GOT3 (cell line): ENCODE data around the gene STPG2.

ENCODE experiments used
- DNase-seq: peaks from one replicate; lab custom pipeline; 2025; ENCODE audit warnings: mixed read lengths; lab: John Stamatoyannopoulos, UW

Gene STPG2

DNA sequence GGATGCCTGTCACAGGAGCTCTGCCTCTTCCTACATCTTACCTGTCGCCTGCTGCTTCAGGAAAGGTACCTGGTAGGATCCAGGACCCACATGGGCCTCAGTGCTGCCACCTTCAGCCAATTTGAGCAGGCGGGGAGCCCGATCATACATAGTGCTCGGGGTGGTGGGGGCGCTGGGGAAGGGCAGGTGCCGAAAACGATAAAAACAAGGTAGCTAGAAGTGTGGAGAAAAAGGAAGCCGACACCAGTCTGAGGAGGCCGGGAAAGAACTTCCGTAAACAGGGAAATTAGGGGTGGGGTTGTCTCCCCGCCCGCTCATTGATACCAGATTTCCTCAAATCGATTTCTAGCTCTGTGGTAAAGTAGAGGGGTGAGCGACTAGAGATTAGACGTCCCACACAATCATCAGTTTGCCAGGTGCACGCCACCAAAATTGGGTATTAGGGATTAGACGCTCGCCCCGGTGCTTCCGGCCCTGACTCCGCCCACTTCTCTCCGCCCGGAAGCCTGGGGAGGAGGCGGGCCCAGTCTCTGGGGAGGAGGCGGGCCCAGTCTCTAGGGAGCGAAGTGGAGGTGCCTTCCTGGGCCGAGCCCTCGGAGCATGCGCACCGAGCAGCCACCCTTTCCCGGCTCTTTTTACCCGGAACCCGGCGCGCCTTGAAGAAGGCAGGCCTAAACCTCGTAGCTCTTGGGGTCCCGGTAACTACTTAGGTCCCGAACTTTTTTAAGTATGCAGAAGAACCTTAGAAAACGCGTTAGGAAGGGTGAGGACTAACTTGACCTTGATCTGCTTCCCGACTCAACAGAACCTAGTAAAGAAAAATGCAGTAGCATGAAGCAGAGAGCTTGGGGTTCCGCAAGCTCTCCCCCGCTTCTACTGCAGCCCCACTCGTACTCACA, at the start of gene STPG2:
Gene STPG2 (minus strand): TSS at position 476 of the 899 bp plus-strand sequence.
- peak; percentile 23 for DNase-seq

DNA sequence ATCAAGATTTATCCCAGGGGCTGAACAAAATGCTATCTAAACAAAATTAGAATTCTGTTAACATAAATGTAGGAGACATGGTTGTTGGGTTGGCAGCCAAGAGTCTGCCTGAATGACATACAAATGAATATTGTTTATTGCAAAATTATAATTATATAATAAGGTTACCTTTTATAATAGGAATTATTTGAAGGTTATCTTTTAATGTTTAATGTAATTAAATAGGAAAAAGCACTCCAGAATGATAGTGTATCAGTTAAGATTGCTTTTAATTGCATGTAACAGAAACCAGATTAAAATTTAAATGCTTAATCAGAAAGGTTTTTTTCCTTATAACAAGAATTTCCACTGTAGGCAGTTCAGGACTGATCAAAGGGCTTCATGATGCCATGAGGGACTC, 42.0 kb upstream of the STPG2 start:
- DNase-seq: no peak

DNA sequence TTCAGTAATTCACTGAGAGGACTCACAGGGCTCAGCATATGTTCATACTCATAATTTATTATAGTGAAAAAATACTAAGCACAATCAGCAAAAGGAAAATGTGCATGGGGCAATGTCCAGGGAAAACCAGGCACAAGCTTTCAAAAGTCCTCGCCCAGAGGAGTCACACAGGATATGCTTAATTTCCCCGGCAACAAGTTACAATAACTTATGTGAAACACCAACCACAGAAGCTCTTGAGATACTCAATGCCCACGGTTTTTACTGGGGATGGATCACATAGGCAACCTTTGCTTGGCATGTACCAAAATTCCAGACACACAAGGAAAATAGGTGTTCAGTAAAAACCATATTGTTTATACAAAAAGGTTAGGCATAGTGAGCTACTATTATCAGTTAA, 38.5 kb upstream of the STPG2 start:
- no peak for DNase-seq

DNA sequence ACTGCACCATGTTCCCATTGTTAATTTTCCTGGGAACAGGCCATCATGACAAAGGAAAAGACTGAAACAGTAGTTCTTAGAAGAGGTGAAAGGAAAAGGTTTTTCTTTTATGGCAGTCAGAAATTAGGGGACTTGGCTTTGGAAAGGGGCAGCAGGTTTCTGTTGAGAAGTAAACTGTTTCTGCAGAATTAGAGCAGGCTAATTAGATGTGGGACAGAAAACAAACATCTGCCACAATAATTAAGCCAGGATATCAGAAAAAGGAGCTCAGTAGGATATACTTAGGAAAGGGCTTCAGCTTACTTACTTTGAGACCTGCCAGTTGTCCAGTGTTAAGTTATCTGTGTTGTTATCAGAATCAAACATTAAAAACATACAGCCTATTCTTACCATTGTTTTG, 36.7 kb upstream of the STPG2 start:
- no peak for DNase-seq

DNA sequence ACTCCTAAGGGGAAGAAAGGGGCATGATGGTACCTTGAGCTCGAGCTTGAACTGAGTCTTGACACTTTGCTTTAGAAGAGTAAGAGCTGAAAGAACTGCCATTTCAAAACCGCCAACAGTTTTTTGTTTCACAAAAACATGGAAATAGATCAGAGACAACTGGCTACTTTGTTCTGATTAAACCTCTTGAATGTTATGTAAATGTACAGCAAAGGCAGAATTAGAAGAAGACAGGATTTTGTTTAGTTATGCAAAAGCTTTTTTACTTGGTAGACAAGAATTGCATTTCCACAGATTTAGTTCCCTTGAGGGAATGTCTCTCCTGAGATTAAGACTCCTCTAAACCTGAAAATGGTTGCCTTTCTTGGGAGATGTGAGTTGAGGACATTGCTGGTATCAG, 33.3 kb upstream of the STPG2 start:
- DNase-seq: no peak

DNA sequence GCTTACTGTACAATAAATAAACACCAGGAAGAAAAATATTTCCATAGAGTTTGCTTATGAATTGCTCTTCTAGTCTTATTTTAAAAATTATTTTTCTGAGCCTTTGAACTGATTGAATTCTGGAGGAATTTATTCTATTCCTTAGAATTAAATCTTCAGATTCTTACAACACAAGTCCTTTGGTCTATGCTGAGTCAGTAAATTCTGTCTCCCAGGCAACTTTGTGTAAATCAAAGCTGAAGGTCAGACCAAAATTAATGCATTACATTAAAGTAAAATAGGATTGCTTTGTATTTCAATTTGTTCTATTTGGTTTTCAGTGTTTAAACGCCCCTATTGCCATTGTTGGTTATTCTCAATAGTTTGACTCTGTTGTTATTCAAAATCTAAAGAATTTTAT, 26.8 kb upstream of the STPG2 start:
- no peak for DNase-seq

DNA sequence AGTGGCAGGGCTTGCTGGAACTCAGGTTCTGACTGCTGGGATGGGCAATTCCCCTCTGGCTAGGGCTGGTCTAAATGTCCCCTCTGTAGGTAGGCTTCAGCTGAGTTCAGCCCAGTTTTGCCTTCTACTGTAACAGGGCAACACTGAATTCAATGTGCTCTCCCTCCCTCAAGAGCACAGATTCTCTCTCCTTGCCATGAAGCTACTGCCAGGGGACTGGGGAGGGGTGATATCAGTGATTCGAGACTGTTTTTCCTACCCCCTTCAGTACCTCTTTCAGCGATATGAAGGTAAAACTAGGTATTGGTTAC, 23.4 kb upstream of the STPG2 start:
- no peak for DNase-seq

DNA sequence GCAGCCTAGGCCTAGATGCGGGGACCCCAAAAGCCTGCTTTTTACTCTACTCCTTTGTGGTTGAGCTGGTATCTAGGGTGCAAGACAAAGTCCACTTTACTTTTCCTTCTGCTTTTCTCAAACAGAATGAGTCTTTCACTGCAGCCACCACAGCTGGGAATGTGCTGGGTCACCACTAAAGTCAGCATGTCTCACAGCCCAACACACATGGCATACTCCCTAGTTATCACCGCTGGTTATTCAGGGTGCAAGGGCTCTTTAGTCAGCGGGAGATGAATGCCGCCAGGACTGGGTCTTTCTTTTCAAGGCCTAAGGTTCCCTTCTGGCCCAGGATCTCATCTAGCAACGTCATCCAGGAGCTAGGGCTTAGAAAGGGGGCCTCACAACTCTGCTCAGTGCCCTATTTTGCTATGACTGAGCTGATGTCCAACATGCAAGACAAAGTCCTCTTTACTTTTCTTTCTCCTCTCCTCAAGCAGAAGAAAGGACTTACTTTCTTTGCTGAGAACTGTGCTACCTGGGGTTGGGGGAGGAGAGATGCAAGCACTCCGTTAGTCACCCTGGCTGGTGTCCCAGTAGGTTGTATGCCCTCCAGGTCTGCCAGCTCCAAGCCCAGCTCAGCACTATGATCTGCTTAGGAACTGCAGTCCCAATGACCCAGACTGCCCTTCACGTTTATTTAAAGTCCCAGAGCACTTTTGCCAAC, 22.9 kb upstream of the STPG2 start:
- no peak for DNase-seq

DNA sequence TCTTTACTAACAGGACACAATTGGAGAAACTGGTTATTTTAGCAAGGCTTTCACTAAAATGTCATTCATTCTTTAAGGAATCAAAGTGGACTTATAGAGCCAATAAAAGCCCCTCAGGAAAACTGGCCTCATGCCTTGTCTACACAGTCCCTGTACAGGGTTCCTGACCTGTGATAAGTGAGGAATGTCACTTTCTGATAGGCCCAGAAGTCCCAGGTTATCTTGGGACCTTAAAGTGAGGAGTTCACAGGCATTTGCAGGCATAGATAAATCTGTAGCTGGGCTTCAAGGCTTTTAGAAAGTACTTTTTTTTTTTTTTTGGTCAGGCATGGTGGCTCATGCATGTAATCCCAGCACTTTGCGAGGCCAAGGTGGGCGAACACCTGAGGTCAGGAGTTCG, 19.4 kb upstream of the STPG2 start:
- DNase-seq: no peak

DNA sequence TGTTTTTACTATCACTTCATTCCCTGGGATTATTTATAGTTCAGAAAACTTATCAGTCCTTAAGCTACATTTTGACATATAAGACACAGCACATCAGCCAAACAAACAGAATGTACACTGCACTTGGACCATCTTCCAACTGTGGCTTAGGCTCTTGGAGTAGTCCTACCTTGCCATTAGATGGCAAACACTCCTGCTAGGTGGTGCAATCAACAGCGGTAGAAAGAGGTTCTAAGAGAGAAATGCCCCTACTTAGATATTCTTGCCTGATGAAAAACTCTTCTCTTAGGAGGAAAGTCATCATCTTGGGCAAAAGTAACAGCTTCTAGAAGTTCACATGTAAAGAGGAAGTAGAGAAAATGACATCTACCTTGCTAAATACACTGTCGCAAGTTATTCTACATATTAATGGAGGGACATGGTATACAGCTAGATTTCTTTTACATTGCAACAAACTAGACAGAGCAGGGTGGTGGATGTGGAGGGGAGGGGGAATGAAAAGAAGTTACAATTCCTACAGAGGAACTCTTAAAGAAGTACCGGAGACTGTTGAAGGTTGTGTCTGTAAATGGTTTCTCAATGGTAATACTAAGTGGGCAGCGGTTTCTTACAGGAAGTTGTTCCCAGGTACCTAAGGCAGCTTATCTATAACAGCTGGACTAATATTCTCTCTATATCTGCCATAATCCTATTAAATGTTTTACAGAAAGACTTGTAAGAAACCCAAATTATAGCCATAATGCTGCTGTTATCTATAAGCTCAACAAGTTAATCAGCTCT, 8.1 kb upstream of the STPG2 start:
- DNase-seq: no peak

DNA sequence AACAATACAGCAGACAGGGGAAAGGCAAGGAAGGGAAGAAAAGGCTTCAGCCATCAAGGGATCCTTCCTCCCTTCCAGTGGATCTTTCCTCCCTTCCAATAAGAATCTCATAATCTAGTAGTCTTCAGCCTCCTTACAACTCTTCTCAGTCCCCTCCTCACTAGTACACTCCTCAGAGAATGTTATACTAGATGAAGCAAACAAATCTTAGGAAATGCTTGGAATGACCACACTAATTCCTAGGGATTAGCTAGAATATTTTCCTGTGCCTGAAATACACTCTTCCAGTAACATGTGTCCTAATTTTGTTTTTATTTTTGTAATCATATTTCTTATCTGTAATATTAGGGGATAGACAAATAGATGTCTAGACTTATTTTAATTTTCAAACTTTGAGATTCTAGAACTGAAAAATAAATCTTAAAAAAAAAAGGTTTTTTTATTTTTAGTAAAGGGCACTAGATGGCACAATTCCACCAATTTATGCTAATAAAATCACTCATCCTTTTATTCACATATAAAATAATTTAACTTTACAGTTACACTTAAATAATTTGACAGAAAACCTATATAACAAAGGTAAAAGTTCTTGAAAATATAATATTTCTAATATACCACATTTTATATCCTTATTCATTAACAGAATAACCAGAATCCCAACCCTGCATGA, 7.0 kb upstream of the STPG2 start:
- no peak for DNase-seq

DNA sequence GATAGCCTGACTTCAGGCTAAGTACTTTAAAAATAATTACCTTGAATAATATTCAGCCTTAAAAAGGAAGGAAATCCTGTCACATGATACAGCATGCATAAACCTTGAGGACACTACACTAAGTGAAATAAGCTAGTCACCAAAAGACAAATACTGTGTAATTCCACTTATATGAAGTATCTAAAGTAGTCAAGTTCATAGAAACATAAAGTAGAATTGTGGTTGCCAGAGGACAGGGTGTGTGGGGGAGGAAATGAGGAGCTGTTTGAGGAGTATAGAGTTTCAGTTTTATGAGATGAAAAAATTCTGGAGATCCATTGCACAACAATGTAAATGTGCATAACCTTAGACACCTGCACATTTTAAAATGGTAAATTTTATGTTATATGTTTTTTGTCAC, 5.6 kb upstream of the STPG2 start:
- DNase-seq: no peak

DNA sequence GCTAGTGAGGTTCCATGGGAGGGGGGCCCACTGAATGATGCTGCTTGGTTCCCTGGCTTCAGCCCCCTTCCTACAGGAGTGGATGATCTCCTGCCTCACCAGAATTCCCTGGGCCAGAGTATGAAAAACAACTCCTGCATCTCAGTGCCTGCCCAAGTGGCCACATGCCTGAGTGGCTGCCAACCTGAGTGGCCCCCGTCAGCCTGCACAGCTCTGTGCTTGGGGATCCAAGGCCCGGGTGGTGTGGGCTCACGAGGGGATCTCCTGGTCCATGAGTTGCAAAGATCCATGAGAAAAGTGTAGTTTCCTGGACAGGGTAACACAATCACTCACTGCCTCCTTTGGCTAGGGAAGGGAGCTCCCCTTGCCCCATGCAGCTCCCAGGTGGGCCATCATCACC, 17.1 kb downstream of the STPG2 start:
- no peak for DNase-seq

DNA sequence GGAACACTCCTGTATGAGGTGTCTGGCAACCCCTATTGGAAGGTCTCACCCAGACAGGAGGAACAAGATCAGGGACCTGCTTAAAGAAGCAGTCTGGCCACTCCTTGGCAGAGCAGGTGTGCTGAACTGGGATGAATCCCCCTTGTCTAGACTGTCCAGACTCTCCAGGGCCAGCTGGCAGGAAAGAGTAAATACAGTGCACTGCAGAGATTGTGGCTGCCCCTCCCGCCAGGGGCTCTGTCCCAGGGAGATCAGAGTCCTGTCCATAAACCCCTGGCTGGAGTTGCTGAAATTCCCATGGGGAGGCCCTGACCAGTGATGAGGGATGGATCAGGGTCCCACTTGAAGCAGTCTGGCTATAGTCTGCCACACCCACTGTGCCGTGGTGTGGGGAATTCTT, 17.7 kb downstream of the STPG2 start:
- DNase-seq: no peak

DNA sequence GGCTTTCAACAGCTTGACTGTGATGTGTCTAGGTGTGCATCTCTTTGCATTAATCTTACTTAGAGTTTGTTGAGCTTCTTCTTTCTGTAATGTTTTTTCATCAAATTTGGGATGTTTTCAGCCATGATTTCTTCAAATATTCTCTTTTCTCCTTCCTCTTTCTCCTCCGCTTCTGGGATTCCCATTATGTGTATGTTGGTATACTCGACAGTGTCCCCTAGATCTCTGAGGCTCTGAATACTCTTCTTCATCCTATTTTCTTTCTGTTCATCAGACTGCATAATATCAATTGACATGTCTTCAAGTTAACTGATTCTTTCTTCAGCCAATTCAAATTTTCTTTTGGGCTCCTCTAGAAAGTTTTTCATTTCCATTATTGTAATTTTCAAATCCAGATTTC, 25.9 kb downstream of the STPG2 start:
- no peak for DNase-seq

DNA sequence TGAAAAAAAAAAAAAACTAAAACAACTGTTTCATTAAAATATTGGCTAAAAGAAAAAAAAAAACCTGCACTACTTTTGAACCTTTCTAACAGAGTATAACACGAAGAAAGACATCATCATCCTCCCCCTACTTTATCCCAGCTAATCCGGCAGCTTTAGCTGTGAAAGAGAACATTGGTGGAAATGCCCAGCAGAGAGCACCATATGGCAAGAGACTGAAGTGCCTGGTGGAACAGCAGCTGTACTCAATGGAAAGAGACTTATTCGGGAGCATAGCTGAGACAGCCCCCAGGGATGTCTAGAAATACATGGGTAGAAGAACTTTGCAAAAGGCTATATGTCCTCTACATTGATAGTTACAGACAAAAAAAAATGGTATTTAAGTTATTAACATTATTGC, 30.3 kb downstream of the STPG2 start:
- no peak for DNase-seq

DNA sequence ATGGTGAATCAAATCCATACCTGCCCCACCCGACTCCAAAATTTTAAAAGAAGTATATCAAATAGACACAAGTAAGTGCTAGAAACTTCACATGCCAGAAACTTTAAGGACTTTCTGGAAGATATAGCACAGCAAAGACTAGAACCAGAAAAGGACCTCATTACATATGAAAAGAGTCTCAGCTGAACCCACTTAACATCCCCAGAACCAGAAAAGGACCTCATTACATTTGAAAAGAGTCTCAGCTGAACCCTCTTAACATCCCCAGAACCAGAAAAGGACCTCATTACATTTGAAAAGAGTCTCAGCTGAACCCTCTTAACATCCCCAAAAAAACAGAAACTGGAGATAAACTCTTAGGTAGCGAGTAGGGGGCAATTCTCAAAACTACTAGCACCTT, 32.3 kb downstream of the STPG2 start:
- no peak for DNase-seq

DNA sequence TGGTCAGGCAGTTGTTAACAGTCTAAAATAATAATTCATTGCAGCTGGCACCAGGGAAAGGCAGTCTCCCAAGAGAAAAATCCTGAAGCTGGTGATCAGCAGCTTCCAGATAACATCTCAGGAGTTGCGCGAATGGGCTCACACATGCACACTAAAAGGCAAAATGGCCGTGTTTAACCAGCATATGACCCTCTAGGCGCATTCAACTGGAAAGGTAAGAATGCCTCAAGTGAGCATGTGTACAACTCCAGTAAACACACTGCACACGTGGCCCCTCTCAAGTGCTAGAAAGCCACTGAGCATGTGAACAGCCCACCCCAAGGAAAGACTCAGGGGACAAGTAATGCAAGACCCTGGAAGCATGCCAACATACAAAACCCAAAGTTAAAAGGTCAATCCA, 33.1 kb downstream of the STPG2 start:
- no peak for DNase-seq

DNA sequence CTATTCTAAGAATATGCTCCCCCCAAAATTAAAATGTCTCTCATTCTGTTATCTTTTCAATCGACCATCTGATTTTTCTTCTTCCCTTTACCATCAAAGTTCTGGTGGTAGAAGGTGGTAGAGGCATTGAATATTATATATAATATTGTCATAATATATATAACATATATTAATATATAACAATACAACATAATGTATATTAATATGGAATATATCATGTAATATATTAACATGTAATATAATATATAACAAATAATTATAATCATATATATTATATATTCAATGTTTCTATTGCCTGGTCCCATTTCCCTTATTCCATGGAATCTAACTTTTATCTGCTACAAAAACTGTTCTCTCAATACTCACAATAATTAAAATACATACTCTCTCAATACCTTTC, 40.6 kb downstream of the STPG2 start:
- DNase-seq: no peak

DNA sequence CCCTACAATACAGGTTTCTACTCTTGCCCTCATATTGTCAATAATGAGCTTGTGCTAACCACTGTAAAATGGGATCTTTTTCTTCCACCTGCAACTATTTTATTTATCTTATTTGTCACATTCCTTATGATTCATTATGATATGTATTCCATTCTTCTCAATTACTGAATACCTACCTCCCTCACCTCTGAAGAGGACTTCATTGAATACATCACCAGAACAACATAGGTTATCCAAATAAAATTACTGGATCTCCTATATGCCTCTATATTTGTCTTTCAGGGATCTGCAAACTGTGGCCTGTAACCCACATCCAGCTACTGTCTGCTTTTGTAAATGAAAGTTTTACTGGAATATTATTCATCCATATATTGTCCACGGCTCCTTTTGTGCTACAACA, 41.3 kb downstream of the STPG2 start:
- DNase-seq: no peak

DNA sequence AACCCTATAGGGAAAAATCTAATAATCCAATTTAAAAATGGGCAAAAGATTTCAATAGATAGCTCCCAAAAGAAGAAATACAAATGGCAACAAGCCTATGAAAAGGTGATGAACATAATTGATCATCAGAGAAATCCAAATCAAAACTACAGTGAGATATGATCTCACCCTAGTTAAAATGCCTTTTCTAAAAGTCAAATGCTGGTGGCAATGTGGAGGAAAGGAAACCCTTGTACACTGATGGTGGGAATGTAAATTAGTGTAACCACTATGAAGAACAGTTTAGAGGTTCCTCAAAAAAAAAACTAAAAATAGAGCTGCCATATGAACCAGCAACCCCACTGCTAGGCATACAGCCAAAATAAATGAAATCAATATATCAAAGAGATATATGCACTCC, 44.5 kb downstream of the STPG2 start:
- DNase-seq: no peak

DNA sequence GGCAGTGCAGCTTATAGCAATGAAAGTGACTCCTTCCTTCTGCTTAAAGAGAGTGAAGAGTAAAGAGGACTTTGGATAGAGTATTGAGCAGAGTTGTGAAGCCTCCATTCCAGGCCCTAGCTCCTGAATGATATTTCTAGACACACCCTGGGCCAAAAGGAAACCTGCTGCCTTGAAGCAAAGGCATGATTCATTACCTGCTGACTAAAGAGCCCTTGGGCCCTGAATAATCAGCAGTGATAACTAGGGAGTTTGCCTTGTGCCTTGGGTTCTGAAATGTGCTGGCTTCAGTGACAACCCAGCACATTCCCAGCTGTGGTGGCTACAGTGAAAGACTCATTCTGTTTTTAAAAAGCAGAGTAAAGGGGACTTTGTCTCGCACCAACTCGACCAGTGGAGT, 49.2 kb downstream of the STPG2 start:
- no peak for DNase-seq
